Thymus (tissue), 11 donors: ENCODE data around the gene SNX3. TPM values are rescaled to one million over a fixed set of nuclear protein-coding genes. Genes with fewer than 3 reads are reported as not detected.

ENCODE experiments used
- DNase-seq, 9 donors: peaks; one replicate each; pipeline ENCODE4 v3.0.0-alpha.2; 2013; ENCODE audit warnings: low spot score in 9 of 9, low read depth in 6 of 9, missing footprints in 1 of 9
- H3K27ac ChIP-seq, 2 donors: one replicate each; pipeline ENCODE4 v1.5.1; 2013; ENCODE audit warnings: control low read depth in 1 of 2, low read depth in 1 of 2, low read length in 1 of 2, mild to moderate bottlenecking in 1 of 2, moderate library complexity in 1 of 2
- H3K27me3 ChIP-seq, 2 donors: one replicate each; pipeline ENCODE4 v1.5.1; 2013; ENCODE audit warnings: low read length in 1 of 2; ENCODE audit not compliant: control insufficient read depth in 2 of 2, insufficient read depth in 1 of 2
- H3K36me3 ChIP-seq, 2 donors: one replicate each; pipeline ENCODE4 v1.5.1; 2013; ENCODE audit warnings: low read length in 1 of 2, mild to moderate bottlenecking in 1 of 2, moderate library complexity in 1 of 2; ENCODE audit not compliant: control insufficient read depth in 2 of 2, insufficient read depth in 2 of 2
- H3K4me1 ChIP-seq, 2 donors: one replicate each; pipeline ENCODE4 v1.5.1; 2013; ENCODE audit warnings: low read length in 2 of 2; ENCODE audit not compliant: control insufficient read depth in 2 of 2, insufficient read depth in 2 of 2
- H3K4me3 ChIP-seq, 2 donors: one replicate each; pipeline ENCODE4 v1.5.1; 2013; ENCODE audit warnings: low read length in 2 of 2, control low read depth in 1 of 2, mild to moderate bottlenecking in 1 of 2
- H3K9me3 ChIP-seq, 2 donors: one replicate each; pipeline ENCODE4 v1.5.1; 2013; ENCODE audit warnings: low read length in 1 of 2, mild to moderate bottlenecking in 1 of 2; ENCODE audit not compliant: control insufficient read depth in 2 of 2, insufficient read depth in 1 of 2
- WGBS: extraction: QIAGEN DNeasy Blood & Tissue Kit; methylation state at CpG from one replicate; pipeline ENCODE4 v1.1.7; 2013; 5-methylcytosine and 5-hydroxymethylcytosine counted together
- polyA plus RNA-seq: library from polyadenylated mRNA; stranded (reverse); fragments of 200-250 nt; gene quantifications from one replicate; pipeline ENCODE4 v1.2.3, GENCODE V29; 2013
- total RNA-seq: library from RNA; stranded (reverse); fragments of 120-200 nt; gene quantifications from one replicate; pipeline ENCODE4 v1.2.4, GENCODE V29; 2013
- donor health status: healthy.

Gene SNX3
- total and polyA plus RNA-seq, 2 donors = 156 to 273 TPM

- Histone ChIP-seq H3K27me3 (peaks cover 89 to 100% of the 10 kb centered on the region in 2 donors), H3K9me3 (peaks cover 0 to 21% of the 10 kb centered on the region in 2 donors), H3K4me3 (no peak overlapping the region), H3K27ac (no peak overlapping the region), H3K4me1 (peaks cover 0 to 15% of the 10 kb centered on the region in 2 donors), H3K36me3 (no peaks in the 10 kb centered on the region)
- no peak for DNase-seq
- 5% methylated on average over 58 of the region's 58 CpGs for WGBS
These were observed 94.0 kb downstream of the SNX3 start for GRCh38 chr6:108166664-108167448.

DNA sequence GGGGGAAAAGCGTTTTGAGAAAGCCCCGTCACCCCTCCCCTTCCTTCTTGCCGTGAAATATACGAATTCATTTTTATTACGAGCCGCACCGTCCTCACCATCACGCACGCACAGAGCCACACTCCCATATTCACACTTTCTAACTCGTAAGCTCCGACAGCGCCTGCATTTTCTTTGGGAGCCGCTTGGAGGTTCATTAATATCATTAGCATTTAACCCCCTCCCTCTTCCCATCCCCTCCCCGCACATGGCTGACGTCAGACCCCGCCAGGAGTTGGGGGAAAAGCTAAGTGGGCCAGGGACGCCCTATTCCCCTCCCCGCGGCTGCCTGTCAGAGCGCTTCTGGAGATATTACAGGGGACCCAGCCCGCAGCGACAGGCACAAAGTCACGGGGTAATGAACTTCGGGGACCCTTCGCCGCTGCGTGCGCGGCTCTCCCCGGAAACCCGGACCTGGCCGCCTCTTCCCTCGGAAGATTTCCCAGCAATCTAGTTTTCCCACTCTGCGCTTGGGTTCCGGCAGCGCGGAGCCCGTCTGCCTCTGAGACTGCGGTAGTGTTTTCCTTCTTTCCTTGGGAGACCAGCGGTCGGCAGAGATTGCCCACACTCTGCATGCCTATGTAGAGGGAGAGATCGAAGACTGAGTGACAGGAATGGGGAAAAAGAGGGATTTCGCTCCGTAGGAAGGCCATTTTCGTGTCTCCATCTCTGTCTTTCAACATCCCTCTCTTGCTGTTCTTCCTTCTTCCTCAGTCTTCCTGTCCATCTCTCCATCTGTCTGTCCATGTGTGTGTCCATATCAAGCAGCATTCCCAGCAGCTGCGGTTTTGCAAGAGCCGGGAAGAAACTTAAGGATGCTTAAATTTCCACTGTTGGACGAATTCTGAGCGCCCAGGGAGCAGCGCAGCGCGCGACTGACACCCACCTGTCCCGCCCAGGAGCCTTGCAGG is 94.9 kb downstream of the SNX3 start, which contains the start of gene NR2E1:
Gene NR2E1, plus strand, starts transcription at position 309 of the 950 bp plus-strand sequence. CDS start 744 bp downstream, outside the sequence.
- Histone ChIP-seq H3K4me3 (no peak within 1 kb of the TSS), H3K27me3 (peaks cover 90 to 100% of the 10 kb centered on the region in 2 donors), H3K4me1 (peaks cover 0 to 15% of the 10 kb centered on the region in 2 donors), H3K36me3 (no peaks in the 10 kb centered on the region), H3K9me3 (peaks cover 0 to 15% of the 10 kb centered on the region in 2 donors), H3K27ac (no peak within 1 kb of the TSS)
- WGBS = 4% methylated on average over 54 of the region's 54 CpGs
- DNase-seq = no peak

GRCh38 chr6:108164815-108165706 is 95.8 kb downstream of the SNX3 start:
- DNase-seq = no peak
- H3K9me3 ChIP-seq = peaks cover 0 to 15% of the 10 kb centered on the region in 2 donors
- no peak overlapping the region for H3K4me3 ChIP-seq
- peaks cover 0 to 15% of the 10 kb centered on the region in 2 donors for H3K4me1 ChIP-seq
- WGBS = 9% methylated on average over 69 of the region's 69 CpGs
- peaks cover 90 to 100% of the 10 kb centered on the region in 2 donors for H3K27me3 ChIP-seq
- no peak overlapping the region for H3K27ac ChIP-seq
- H3K36me3 ChIP-seq = no peaks in the 10 kb centered on the region

GRCh38 chr6:108164543-108164814 is 96.4 kb downstream of the SNX3 start:
- Histone ChIP-seq H3K4me1 (peaks cover 0 to 15% of the 10 kb centered on the region in 2 donors), H3K27ac (no peak overlapping the region), H3K4me3 (no peak overlapping the region), H3K9me3 (peaks cover 0 to 15% of the 10 kb centered on the region in 2 donors), H3K27me3 (peaks cover 87 to 100% of the 10 kb centered on the region in 2 donors), H3K36me3 (no peaks in the 10 kb centered on the region)
- WGBS = 4% methylated on average over 17 of the region's 17 CpGs
- DNase-seq = no peak

GRCh38 chr6:108163644-108164542 is 96.9 kb downstream of the SNX3 start:
- no peak overlapping the region for H3K4me3 ChIP-seq
- peaks cover 0 to 10% of the 10 kb centered on the region in 2 donors for H3K4me1 ChIP-seq
- DNase-seq = no peak
- H3K27me3 ChIP-seq = peaks cover 82 to 100% of the 10 kb centered on the region in 2 donors
- 9% methylated on average over 41 of the region's 41 CpGs for WGBS
- no peak overlapping the region for H3K27ac ChIP-seq
- no peaks in the 10 kb centered on the region for H3K36me3 ChIP-seq
- peaks cover 0 to 15% of the 10 kb centered on the region in 2 donors for H3K9me3 ChIP-seq

DNA sequence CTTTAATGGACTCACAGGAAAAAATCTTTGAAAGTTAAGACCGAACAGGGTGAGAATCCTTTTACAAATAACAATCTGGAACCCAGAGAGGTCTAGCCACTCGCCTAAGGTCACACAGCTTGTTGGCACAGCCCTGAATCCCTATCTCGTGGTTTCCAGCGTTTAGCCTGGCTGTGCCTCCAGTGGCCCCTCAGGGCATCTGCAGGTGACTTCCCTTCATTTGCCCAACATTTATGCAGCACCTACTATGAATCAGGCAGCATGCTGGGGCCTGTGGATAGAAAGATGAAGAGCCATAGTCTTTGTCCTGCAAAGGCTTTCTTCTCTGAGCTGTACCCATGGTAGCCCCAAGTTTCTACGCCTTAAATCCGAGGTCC is 97.6 kb downstream of the SNX3 start:
- Histone ChIP-seq H3K27ac (no peak overlapping the region), H3K36me3 (no peaks in the 10 kb centered on the region), H3K27me3 (peaks cover 79 to 100% of the 10 kb centered on the region in 2 donors), H3K9me3 (peaks cover 0 to 11% of the 10 kb centered on the region in 2 donors), H3K4me1 (peaks cover 0 to 9% of the 10 kb centered on the region in 2 donors), H3K4me3 (no peak overlapping the region)
- DNase-seq = no peak
- 6% methylated on average over 6 of the region's 6 CpGs for WGBS

GRCh38 chr6:108161724-108162282 is 99.0 kb downstream of the SNX3 start:
- peaks cover 79 to 100% of the 10 kb centered on the region in 2 donors for H3K27me3 ChIP-seq
- DNase-seq = no peak
- H3K4me1 ChIP-seq = peaks cover 0 to 10% of the 10 kb centered on the region in 2 donors
- H3K27ac ChIP-seq = no peak overlapping the region
- 7% methylated on average over 3 of the region's 3 CpGs for WGBS
- no peaks in the 10 kb centered on the region for H3K9me3 ChIP-seq
- no peak overlapping the region for H3K4me3 ChIP-seq
- H3K36me3 ChIP-seq = no peaks in the 10 kb centered on the region
